Activated naive CD4-positive, alpha-beta T cell treated with anti-CD3 and anti-CD28 coated beads for 36 hours (primary cell): ENCODE data around the gene TMTC2. TPM values are rescaled to one million over a fixed set of nuclear protein-coding genes. Genes with fewer than 3 reads are reported as not detected.
"Not testable (repeated sequence)": the region's sequence is repeated elsewhere in the genome, so short reads cannot be mapped to it uniquely, and the experiment has no call there.

Experiments used
- CTCF ChIA-PET: fragments of 350-600 bp; sonication (Branson Sonifier 250); formaldehyde crosslinking; loops from one replicate; lab custom pipeline; 2021; ENCODE audit warnings: antibody characterized with exemption; lab: Charles Lee
- DNase-seq: peaks from one replicate; pipeline ENCODE4 v3.0.0-alpha.2; 2020
- H3K27ac Mint-ChIP-seq: one replicate; pipeline ENCODE4 v1.8.0; 2021; ENCODE audit warnings: mild to moderate bottlenecking, mixed read lengths
- H3K27me3 Mint-ChIP-seq: one replicate; pipeline ENCODE4 v1.8.0; 2021; ENCODE audit warnings: low read depth, mixed read lengths
- H3K36me3 Mint-ChIP-seq: one replicate; pipeline ENCODE4 v1.8.0; 2021; ENCODE audit warnings: low read depth, mixed read lengths
- H3K4me1 Mint-ChIP-seq: one replicate; pipeline ENCODE4 v1.8.0; 2021; ENCODE audit warnings: low read depth, mixed read lengths
- H3K4me3 Mint-ChIP-seq: one replicate; pipeline ENCODE4 v1.8.0; 2021; ENCODE audit warnings: mild to moderate bottlenecking, moderate library complexity, mixed read lengths
- H3K9me3 Mint-ChIP-seq: one replicate; pipeline ENCODE4 v1.8.0; 2021; ENCODE audit warnings: mixed read lengths
- intact Hi-C: fragments of 100-400 bp; cut with micrococcal nuclease; formaldehyde crosslinking; loops from one replicate; pipeline ENCODE4 v1.15.1; 2023
- total RNA-seq, 2 experiments: library from RNA; stranded (reverse); gene quantifications; one replicate each; pipeline ENCODE4 v1.2.3, GENCODE V29; 2021

Gene TMTC2
- total RNA-seq, 2 experiments from 2014 or later: 3.1 TPM

- not testable (repeated sequence) for H3K4me3 Mint-ChIP-seq, H3K27ac Mint-ChIP-seq, H3K36me3 Mint-ChIP-seq, DNase-seq, H3K27me3 Mint-ChIP-seq, H3K9me3 Mint-ChIP-seq, H3K4me1 Mint-ChIP-seq
- CTCF ChIA-PET: interaction anchor here (1.2 kb wide), 1 partner anchor 119 kb away, joined by 3 read pairs; the partner anchor contains the start of gene TMTC2
- intact Hi-C loops: loop anchor here (5.0 kb wide), 1 partner anchor 118 kb away; the partner anchor contains the start of gene TMTC2
Observed at GRCh38 chr12:82805004-82805403, 118.3 kb downstream of the TMTC2 start.

- H3K27ac Mint-ChIP-seq: no peak overlapping the region
- DNase-seq: no peak
- CTCF ChIA-PET: interaction anchor here (1.1 to 1.2 kb wide), 2 partner anchors 120 kb away, joined by 3 read pairs; partner anchors contain the start of gene TMTC2
- H3K4me3 Mint-ChIP-seq: no peak overlapping the region
- intact Hi-C loops: loop anchor here (5.0 kb wide), 1 partner anchor 119 kb away; the partner anchor contains the start of gene TMTC2
- H3K27me3 Mint-ChIP-seq: no peaks in the 10 kb centered on the region
- H3K36me3 Mint-ChIP-seq: peaks cover 3% of the 10 kb centered on the region
- no peaks in the 10 kb centered on the region for H3K9me3 Mint-ChIP-seq
- no peaks in the 10 kb centered on the region for H3K4me1 Mint-ChIP-seq
Observed at GRCh38 chr12:82805812-82806497, 119.2 kb downstream of the TMTC2 start.

- H3K27ac Mint-ChIP-seq: no peak overlapping the region
- no peaks in the 10 kb centered on the region for H3K36me3 Mint-ChIP-seq
- no peaks in the 10 kb centered on the region for H3K9me3 Mint-ChIP-seq
- no peak for DNase-seq
- CTCF ChIA-PET: interaction anchor here (1.0 to 1.1 kb wide), 2 partner anchors 13 to 122 kb away, joined by 3 read pairs; no protein-coding TSS in a partner anchor
- no peaks in the 10 kb centered on the region for H3K4me1 Mint-ChIP-seq
- no peak overlapping the region for H3K4me3 Mint-ChIP-seq
- intact Hi-C loops: loop anchor here (5.0 kb wide), 1 partner anchor 120 kb away; the partner anchor contains the start of gene TMTC2
- H3K27me3 Mint-ChIP-seq: no peaks in the 10 kb centered on the region
Observed at GRCh38 chr12:82807132-82807737, 120.5 kb downstream of the TMTC2 start.

GRCh38 chr12:82810568-82810967, 123.9 kb downstream of the TMTC2 start:
- CTCF ChIA-PET: no interaction called here
- H3K4me3 Mint-ChIP-seq: no peak overlapping the region
- no peaks in the 10 kb centered on the region for H3K36me3 Mint-ChIP-seq
- H3K4me1 Mint-ChIP-seq: no peaks in the 10 kb centered on the region
- no peak for DNase-seq
- no peak overlapping the region for H3K27ac Mint-ChIP-seq
- no peaks in the 10 kb centered on the region for H3K27me3 Mint-ChIP-seq
- H3K9me3 Mint-ChIP-seq: no peaks in the 10 kb centered on the region
- intact Hi-C loops: no loop called here

GRCh38 chr12:82817368-82817767, 130.7 kb downstream of the TMTC2 start:
- Mint-ChIP-seq H3K27me3 (no peaks in the 10 kb centered on the region), H3K4me1 (no peaks in the 10 kb centered on the region), H3K36me3 (no peaks in the 10 kb centered on the region), H3K9me3 (no peaks in the 10 kb centered on the region), H3K27ac (no peak overlapping the region), H3K4me3 (no peak overlapping the region)
- CTCF ChIA-PET: no interaction called here
- intact Hi-C loops: no loop called here
- DNase-seq: no peak

- Mint-ChIP-seq H3K27me3 (no peaks in the 10 kb centered on the region), H3K4me1 (no peaks in the 10 kb centered on the region), H3K9me3 (no peaks in the 10 kb centered on the region), H3K27ac (no peak overlapping the region), H3K4me3 (no peak overlapping the region), H3K36me3 (no peaks in the 10 kb centered on the region)
- DNase-seq: no peak
- CTCF ChIA-PET: no interaction called here
- intact Hi-C loops: no loop called here
Observed at GRCh38 chr12:82818271-82819035, 131.7 kb downstream of the TMTC2 start.

- Mint-ChIP-seq H3K4me3 (no peak overlapping the region), H3K27me3 (no peaks in the 10 kb centered on the region), H3K36me3 (no peaks in the 10 kb centered on the region), H3K27ac (no peak overlapping the region), H3K9me3 (no peaks in the 10 kb centered on the region), H3K4me1 (no peaks in the 10 kb centered on the region)
- intact Hi-C loops: no loop called here
- CTCF ChIA-PET: no interaction called here
- DNase-seq: no peak
Observed at GRCh38 chr12:82826505-82826904, 139.8 kb downstream of the TMTC2 start.

- Mint-ChIP-seq H3K36me3 (no peaks in the 10 kb centered on the region), H3K4me3 (no peak overlapping the region), H3K4me1 (no peaks in the 10 kb centered on the region), H3K9me3 (no peaks in the 10 kb centered on the region), H3K27me3 (no peaks in the 10 kb centered on the region), H3K27ac (no peak overlapping the region)
- DNase-seq: no peak
- intact Hi-C loops: no loop called here
- CTCF ChIA-PET: no interaction called here
Observed at GRCh38 chr12:82832096-82832495, 145.4 kb downstream of the TMTC2 start.

- Mint-ChIP-seq H3K9me3 (no peaks in the 10 kb centered on the region), H3K36me3 (no peaks in the 10 kb centered on the region), H3K4me3 (no peak overlapping the region), H3K4me1 (no peaks in the 10 kb centered on the region), H3K27me3 (no peaks in the 10 kb centered on the region), H3K27ac (no peak overlapping the region)
- intact Hi-C loops: no loop called here
- no peak for DNase-seq
- CTCF ChIA-PET: no interaction called here
Observed at GRCh38 chr12:82832981-82833380, 146.3 kb downstream of the TMTC2 start.

GRCh38 chr12:82833481-82833880, 146.8 kb downstream of the TMTC2 start:
- H3K27me3 Mint-ChIP-seq: no peaks in the 10 kb centered on the region
- intact Hi-C loops: no loop called here
- no peak overlapping the region for H3K27ac Mint-ChIP-seq
- H3K4me1 Mint-ChIP-seq: no peaks in the 10 kb centered on the region
- no peak overlapping the region for H3K4me3 Mint-ChIP-seq
- no peak for DNase-seq
- H3K9me3 Mint-ChIP-seq: no peaks in the 10 kb centered on the region
- CTCF ChIA-PET: no interaction called here
- no peaks in the 10 kb centered on the region for H3K36me3 Mint-ChIP-seq

- Mint-ChIP-seq H3K4me1 (no peaks in the 10 kb centered on the region), H3K27ac (no peak overlapping the region), H3K9me3 (no peaks in the 10 kb centered on the region), H3K4me3 (no peak overlapping the region), H3K27me3 (no peaks in the 10 kb centered on the region), H3K36me3 (no peaks in the 10 kb centered on the region)
- DNase-seq: no peak
- intact Hi-C loops: no loop called here
- CTCF ChIA-PET: no interaction called here
Observed at GRCh38 chr12:82835217-82835616, 148.5 kb downstream of the TMTC2 start.

- Mint-ChIP-seq H3K27me3 (no peaks in the 10 kb centered on the region), H3K27ac (no peak overlapping the region), H3K4me1 (no peaks in the 10 kb centered on the region), H3K36me3 (no peaks in the 10 kb centered on the region), H3K4me3 (no peak overlapping the region), H3K9me3 (no peaks in the 10 kb centered on the region)
- DNase-seq: no peak
- intact Hi-C loops: no loop called here
- CTCF ChIA-PET: no interaction called here
Observed at GRCh38 chr12:82838131-82838551, 151.4 kb downstream of the TMTC2 start.
